NCI-H345 (cell line): ENCODE measurements around the gene NINJ1.

ENCODE experiments used
- DNase-seq: peaks from one replicate; lab custom pipeline; 2025; lab: John Stamatoyannopoulos, UW

NINJ1 gene

DNA sequence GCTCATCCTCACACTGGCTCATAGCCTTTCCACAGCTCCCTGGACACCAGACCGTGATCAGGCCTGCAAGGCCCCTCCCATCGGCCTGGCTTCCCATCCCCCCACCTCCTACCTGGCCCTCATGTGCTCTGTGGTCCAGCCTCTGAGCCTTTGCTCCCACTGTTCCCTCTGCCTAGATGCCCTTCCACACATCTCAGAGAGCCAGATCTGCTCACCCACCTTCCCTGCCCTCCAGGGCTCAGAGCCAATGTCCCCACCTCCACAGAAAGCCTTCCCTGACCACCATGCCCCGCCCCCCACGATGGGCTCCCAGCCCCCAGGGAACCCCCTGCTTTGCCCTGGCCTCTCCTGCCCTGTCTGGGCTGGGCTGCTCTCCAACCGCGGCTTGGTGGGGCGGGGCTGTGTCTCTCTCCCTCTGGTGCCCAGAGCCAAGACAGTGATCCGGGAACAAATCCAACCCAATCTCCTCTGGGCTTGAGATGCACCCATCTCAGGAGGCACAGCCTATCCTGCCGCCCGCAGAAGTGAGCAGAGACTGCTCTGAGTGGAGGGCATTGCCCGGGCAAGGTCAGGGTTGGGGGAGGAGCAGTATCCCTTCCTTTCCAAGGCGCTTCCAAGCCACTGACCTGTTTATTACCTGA, 1.6 kb downstream of the NINJ1 start:
- DNase-seq: no peak

DNA sequence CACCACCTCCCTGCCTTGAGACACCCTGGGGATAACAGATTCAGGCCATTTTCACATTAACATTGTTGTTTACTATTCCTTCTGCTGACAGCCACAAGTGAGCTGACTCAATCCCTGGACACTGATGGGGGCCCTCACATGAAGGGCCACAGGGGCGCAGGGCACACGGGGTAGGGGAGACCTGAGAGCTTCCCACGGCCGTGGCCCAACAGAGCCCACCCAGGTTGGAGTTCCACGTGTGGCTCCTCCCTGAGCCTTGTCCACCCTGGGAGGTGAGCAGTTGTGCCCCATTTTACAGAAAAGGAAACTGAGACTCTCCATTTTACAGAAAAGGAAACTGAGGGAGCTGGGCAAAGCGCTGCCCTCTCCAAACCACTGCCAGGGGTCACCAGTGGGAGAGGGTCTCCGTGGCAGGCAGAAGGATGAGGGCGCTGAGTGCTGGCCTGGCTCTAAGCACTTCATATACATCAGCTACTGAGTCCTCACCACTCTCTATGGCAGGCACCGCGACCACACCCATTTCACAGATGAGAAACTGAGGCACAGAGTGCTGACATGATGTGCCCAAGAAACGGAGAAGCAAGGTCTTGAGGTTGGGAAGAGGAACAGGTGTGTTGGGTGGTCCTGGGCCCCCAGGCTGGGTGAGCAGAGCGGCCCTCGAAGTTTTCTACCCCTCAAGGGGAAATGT, 2.3 kb downstream of the NINJ1 start:
- DNase-seq: no peak

DNA sequence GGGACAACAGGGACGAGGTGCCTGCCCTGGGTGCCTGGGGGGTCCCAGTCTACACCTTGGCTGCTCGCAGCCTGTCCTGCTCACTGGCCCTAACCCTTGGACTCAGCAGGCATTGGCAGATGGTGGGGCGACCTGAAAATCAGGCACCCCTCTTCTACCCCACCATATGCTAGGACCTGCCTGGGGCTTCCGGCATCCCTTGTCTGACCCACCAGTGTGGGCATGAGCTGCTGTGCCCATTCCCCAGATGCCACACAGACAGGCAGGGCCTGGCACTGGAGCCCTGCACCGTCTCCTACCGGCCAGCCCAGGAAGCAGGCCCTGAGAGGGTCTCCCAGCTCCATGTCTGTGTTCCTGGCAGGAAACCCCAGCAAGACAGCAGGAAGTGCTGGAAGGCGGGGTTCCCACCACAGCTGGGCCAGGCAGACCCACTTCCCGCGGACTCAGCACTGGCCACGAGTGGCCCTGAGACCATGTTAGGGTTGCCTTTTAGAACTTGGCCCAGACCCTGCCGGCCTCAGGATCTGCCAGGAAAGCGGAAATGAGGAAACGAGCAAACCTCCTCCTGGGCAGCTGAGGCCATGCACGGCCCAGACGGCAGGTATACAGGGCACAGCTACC, 3.1 kb downstream of the NINJ1 start:
- no peak for DNase-seq

DNA sequence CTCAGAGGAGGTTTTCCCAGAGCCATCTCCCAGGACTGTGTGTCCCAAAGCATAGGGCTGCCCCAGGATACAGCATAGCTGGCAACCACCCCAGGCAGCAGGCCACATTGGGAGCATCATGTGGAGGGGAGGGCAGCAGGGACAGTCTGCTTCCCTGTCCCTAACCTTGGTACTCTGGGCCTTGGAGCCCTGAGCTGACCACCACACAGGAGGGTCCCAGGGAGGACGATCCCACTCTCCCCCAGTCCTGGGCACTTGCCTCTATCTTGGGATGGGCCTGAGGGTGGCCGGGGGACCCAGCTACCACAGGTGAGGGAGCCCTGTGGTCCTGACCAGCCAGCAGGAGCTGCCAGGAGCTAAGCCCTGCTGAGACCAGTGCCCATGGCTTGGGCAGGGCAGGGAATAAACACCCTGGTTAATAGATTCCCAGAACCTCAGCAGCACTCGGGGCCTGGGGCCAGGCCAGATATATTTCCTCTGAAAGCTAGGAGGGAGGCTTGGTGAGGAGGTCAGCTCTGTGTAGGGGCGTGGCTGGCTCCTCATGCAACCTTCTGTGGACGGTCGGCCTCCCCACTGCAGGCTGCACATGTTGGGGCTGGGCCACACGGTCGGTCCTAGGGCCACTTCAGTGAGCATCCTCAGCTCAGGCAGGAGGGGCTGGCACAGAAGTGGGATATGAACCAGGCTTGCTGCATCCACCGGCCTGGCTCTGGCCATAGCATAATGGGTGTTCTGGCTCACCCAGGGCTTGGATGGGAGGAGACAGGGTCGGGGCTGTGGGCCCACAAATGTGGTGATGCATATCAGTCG, 4.2 kb downstream of the NINJ1 start:
- DNase-seq: no peak

DNA sequence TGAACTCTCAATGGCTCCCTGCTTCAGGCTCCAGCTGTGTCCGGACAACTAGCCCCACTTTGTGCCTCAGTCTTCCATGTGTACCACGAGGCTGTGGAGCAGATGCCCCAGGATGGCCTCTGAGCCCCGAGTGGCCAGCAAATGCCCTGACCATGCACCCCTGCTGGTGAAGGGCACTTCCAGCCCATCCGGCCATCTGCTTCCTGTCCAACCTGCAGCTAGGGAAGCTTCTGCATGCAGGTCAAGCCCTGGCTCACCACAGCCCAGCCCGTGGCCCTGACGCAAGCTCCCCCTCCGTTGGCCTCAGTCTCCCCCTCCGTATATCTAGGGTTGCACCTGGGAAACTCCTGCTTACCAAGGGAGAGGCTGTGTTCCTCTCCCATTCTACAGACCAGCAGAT, 4.8 kb downstream of the NINJ1 start:
- DNase-seq: no peak

DNA sequence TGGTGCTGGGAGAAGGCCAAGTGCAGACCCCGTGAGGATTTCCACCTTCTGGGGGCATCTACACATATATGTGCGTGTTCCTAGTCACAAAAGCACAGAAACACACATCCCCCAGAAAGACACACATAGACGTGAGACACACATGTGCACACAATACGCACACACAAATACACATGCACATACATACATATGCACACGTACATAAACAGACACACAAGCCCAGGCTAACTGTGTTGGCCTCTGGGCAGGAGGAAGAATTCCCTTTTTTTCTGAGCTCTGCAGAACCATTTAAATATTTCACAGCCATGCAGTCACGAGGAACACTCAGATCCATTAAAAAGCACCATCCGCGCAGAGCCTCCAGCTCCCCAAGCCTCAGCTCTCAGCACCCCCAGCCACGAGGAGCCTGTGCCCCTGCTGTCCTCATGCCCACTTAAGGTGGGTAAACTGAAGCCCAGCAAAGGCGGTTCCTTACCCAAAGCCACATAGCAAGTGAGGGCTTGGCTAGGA, 5.3 kb downstream of the NINJ1 start:
- no peak for DNase-seq

DNA sequence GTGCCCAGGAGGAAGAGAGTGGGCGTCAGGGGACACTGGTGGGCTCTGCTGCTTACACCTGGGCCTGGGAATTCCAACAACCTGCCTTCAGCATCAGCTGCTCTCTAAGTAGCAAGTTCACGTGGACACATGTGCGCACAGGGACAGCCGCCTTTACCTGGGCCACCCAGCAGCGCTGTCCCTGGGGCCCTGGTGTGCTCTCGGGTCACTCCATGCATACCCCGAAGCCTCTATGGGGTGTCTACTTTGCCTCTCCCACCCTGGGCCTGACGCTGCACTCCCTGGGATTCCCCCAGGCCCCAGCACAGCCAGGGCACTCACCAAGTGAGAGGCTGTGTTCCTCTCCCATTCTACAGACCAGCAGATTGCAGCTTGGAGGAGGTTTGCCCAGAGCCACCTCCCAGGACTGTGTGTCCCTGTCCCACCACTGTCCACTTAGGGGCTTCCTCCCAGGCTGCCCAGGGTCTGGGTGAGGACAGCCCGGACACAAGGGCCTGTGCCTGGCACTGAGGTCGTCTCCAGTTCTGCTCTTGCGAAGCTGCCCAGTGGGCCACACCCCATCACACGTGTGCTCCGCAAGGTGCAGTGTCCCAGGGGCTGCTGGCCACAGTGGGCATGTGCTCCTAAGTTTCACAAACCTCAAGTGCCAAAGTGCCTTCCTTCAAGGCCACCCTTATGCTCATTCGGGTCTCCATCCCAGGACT, 5.9 kb downstream of the NINJ1 start:
- no peak for DNase-seq

DNA sequence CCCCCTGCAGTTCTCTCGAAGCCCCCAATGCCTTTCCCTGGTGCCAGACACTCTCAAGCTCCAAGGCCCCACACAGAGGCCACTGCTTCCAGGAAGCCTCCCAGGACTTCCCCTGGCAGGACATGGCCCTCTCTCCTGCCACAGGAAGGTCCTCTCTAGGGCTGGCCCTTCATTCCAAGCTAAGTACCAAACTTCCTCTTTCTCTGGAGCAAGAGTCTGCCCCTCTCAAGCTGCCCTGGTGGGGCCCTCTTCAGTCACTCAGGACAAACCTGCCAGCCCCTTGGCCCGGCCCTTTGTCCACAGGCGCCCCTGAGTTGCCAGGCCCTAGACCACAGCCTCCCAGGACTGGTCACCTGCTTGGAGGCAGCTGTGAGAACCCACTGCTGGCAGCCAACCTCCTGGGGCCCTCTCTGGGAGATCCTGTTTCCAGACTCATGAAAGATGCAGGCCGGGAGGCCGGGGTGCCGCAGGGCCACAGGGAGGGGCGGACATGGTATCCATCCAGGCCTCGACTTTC, 6.6 kb downstream of the NINJ1 start:
- no peak for DNase-seq

DNA sequence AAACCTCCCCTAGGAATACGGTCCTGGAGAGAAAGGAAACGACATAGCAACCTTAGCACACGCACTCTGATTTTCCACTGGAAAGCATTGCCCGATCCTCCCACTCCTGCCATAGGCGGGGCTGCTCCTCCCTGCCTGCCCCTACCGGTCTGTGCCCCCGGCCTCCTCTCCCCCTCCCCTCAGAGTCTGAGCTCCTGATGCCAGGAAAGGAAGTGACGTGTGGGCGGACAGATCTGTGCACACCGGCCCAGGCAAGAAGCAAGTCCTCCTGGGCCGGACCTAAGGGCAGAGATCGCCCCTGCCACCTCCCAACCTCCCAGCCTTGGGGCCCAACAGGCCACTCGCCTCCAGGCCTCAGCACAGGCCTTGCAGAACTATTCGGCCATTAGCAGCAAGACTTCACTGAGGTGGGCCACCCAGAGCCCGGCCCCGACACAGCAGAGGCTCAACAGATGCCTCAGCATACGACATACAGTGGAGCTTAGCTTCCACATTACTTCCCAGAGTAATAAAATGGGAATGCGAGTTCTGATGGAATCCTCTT, 7.2 kb downstream of the NINJ1 start:
- no peak for DNase-seq

DNA sequence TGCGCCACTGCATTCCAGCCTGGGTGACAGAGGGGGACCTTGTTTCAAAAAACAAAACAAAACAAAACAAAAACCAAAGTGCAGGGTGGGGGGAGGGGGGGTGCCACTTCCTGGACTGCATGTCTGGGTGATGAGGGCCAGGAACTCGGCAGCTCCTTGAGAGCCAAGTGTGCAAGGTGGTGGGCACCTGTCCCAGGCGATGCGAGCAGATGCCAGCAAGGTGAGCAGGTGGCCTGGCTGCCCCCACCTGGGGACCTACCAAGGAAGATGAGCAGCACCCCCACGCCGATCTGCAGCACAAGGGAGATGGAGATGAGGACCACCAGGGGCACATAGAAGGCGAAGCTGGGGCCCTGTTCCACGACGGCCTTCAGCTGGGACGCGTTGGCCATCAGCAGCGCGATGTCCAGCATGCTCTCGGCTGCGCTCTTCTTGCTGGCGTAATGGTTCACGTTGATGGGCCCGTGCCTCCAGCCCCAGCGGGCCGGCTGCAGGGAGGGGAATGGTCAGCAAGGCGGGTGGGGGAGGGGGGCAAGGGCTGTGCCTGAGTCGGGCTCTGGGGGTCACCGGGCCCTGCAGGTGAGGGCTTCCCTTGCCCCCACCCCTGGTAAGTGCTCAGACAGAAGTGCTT, 7.8 kb downstream of the NINJ1 start:
- DNase-seq: no peak

DNA sequence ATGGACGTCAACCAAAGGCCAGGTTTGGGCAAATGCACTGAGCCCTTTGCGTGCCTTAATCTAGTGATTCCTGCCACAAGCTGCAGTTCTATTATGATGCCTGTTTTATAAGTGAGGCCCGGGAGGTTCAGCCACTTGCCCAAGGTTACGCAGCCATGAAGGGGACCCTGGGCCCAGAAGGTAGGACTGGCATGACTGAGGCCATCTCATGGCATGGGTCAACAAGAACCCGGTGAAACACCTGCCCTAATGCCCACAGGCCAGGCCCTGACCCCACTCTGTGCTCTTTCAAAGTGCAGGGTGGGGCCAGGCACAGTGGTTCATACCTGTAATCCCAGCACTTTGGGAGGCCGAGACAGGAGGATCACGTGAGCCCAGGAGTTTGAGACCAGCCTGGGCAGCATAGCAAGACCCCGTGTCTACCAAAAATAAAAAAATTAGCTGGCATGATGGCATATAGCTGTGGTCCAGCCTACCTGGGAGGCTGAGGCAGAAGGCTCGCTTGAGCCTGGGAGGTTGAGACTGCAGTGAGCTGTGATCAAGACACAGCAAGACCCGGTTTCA, 8.6 kb downstream of the NINJ1 start:
- no peak for DNase-seq

DNA sequence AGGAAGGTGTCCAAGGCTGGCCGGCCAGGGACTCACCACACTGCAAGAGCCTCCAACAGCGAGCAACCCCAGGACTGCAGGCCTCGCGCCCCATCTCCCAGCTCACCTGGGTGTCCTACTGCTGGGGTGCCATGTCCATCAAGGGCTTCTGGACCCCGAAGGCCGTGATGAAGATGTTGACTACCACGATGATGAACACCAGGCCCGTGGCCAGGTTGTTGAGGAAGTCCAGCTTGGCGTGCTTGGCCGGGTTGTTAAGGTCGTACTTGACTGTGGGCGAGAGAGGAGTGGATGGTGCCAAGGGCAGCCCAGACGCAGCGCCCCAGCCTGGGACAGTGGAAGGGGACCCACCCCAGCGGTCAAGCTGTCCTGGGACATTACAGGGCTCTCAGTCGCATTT, 9.3 kb downstream of the NINJ1 start:
- no peak for DNase-seq

DNA sequence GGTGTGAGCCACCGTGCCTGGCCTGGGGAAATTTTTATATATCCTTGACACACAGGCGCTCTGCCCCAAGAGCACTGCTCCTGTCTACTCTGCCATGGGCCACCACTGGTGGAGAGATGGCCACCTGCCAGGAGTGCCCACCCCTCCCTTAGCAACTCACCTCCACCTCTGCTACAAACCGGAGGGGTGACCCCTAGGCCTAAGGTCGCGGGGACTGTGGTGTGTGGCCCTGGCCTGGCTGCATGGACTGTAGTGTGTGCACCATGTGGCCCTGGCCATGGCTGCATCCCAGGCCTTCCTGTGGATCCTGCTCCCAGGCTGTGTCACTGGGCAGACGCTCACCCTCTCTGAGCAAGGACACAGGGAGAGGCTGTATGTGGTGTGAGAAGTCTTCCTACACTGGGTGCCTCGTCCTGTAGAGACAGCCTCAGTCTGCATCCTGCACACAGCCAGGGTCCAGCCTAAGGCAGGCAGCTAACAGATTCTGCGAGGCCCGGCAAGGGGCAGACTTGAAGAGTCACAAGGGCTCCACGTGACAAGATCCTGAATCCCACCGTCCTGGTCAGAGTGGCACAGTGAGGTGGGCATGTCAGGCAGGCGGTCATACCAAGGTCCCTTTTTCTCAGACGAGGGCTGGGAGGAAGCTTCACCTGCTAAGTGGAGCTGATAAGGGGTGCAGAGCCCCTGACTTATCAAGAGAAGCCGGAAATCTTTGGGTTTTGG, 10.3 kb downstream of the NINJ1 start:
- DNase-seq: no peak

DNA sequence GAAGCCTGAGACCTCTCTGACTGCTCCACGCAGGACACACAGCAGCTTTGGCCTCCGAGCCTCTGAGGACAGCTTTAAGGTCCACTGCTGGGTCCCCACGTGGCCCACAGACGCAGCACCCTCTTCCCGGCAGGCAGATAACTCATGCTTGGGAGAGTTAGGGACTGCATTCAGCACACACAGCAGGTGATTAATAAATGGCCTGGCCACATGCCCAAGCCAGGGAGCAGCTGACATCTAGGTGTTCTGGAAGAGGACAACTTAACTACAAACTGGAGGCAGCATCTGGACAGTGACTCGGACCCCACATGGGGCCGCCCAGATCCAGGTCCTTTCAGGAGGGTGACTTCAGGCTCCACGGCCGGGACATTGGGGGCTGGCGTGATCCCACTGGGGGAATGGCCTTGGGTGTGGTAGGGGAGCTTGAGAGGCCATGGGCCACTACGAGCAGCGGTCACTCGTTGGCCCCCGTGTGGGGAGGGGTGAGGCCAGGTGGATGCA, 11.3 kb downstream of the NINJ1 start:
- no peak for DNase-seq

DNA sequence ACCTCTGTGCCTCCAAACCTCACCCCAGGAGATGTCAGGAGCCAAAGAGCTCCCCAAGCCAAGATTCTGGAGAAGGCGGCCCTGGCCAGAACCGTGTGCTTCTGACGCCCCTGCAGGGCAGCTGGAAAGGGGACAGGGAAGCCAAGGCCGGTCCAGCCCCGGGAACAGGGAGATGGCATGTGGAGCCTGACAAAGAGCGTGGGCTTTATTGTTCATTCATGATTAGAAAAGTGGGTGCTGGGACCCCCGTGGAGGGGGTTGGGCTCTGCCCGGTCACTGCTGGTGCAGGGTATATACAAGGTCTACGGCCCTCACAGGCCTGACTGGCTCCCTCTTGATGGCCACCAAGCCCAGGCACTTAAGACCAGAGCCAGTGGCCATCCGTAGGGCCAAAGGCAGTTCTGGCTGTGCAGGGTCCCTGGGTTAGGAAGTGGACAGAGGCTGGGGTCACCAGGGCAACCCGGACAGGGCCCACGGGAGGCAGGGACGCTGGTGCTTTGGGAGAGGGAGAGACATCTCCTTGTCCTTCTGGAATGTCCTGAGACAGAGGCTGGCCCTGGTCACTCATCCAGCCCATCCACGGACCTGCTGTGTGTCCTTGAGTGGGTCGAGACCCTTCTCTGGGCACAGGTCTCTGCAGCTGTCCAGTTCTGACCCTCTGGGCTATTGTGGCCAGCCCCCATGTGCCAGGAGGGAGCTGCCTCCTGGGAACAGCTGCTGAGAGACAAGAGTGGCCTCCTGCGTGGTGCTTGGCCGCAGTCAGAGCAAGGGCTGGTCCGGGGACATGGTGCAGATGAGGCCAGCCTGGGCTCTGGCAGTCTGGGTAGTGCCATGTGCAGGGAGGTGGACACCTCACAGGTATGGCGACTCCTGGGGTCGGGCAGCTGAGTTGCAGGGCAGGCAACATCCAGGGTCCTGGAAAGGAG, 12.5 kb downstream of the NINJ1 start:
- DNase-seq: no peak

DNA sequence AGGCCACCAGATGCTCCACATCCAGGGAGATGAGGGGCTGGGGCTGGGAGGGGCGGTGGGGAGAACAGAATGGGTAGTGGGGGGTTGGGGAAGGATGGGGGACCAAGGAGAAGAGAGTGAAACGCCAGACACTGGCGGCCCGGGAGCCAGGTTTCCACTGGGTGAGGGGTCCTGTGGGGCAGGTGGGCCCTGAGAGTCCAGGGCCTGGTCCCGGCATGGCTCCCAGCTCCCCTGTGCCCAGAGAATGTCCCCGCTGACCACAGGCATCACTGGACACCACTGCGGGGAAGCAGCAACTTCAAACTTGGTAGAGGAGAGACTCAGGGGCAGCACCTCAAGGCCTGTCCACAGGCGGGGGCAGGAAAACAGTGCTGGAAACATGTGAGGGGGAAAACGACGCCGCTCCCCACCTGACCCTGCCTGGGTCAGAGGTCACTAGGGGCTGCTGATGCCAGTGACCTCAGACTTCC, 13.2 kb downstream of the NINJ1 start:
- no peak for DNase-seq

DNA sequence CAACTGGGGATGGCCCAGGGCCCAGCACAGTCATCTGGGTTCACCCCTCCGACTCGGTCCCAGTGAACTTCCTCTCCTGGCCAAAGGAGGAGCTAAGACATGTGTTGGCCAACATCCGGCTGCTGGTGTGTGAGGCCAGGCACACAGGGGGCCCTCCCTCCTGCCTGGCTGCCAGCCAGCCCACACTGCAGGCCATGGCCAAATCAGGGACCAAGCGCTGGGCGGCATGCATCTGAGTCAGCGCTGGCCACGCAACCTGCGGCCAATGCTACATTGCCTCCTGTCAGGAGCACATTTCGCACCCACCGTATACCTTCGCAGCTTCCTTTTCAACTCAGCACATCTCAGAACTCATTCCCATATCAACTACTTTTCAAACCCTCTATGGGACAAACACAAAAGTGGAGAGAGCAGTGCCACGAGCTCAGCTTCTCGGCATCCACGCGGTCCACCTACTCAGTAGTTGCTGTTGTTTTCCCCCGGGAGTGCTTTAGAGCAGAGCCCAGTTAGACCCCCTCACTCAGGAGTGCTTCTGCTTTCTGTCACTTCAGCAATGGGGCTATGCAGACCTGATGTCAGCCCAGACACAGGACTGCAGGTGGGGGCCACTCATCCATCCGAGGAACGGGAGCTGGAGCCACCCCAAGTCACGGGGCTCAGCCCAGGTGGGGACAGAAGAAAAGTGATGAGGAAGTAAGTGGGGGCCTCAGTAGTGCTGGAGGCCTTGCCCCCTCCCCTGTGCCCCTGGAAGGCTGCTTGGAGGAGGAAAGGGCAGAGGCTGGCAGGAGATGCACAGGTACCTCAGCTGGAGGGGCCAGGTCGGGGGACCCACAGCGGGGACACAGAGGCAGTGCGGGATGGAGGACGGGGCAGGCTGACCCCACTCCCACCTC, 13.9 kb downstream of the NINJ1 start:
- DNase-seq: no peak

DNA sequence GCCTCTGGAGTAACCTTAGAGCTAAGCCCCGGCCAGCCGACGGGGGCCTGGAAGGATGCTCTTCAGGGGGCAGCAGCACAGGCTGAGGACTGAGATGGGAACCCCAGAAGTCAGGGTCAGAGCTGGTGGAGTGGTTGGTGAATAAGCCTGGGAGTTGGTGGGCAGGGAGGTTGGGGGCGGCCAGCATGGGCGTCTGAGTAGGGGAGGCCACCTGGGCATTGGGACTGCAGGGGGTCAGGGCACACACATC, 14.4 kb downstream of the NINJ1 start:
- no peak for DNase-seq
